T-cell (primary cell): ENCODE measurements around the gene GOLGA8H. TPM values are rescaled to one million over a fixed set of nuclear protein-coding genes. Genes with fewer than 3 reads are reported as not detected.
A peak's percentile ranks its signal among the peaks of the same experiment; 100 is the strongest.
"Not testable (repeated sequence)": the region's sequence is repeated elsewhere in the genome, so short reads cannot be mapped to it uniquely, and the experiment has no call there.

ENCODE experiments used
- ATAC-seq, 4 experiments: fragments of 200-7000 bp in 3 of 4; fragments of 150-1000 bp in 1 of 4; cut with Tn5 transposase; replicated peaks in 1 of 4; 1 replicate in 3 of 4; 2 replicates in 1 of 4; pipeline ENCODE4 v1.10.0; 2021; ENCODE audit warnings: moderate library complexity in 3 of 4, mild to moderate bottlenecking in 2 of 4, moderate number of reproducible peaks in 1 of 4
- CTCF ChIA-PET, 2 donors: fragments of 300-600 bp; sonication (Branson Sonifier 250); formaldehyde crosslinking; loops; one replicate each; lab custom pipeline; 2022; ENCODE audit warnings: antibody characterized with exemption in 2 of 2; lab: Charles Lee
- POLR2A ChIA-PET, 2 donors: fragments of 300-600 bp; sonication (Branson Sonifier 250); formaldehyde crosslinking; loops; one replicate each; lab custom pipeline; 2022; ENCODE audit warnings: antibody characterized with exemption in 2 of 2; lab: Charles Lee
- DNase-seq, 35 experiments: peaks; one replicate each; pipeline versions ENCODE4 v3.0.0 to v3.0.0-alpha.2; 2013 to 2023
- H3K27ac ChIP-seq: one replicate; pipeline ENCODE4 v1.5.1; 2013; ENCODE audit warnings: low read length
- H3K27me3 ChIP-seq, 2 experiments: replicated peaks in 1 of 2; 1 replicate in 1 of 2; 2 replicates in 1 of 2; pipeline versions ENCODE4 v1.6.1 to v1.7.0; 2013; ENCODE audit warnings: low read length in 1 of 2, mixed read lengths in 1 of 2; ENCODE audit not compliant: control insufficient read depth in 2 of 2, insufficient read depth in 2 of 2; ENCODE audit errors: extremely low read depth in 1 of 2
- H3K36me3 ChIP-seq, 2 donors: 1 replicate in 1 of 2; 2 replicates in 1 of 2; pipeline versions ENCODE4 v1.6.1 to v1.7.0; 2013; ENCODE audit warnings: low read length in 1 of 2; ENCODE audit not compliant: control insufficient read depth in 2 of 2, insufficient read depth in 1 of 2; ENCODE audit errors: extremely low read depth in 1 of 2
- H3K4me1 ChIP-seq, 2 experiments: 1 replicate in 1 of 2; 2 replicates in 1 of 2; pipeline versions ENCODE4 v1.6.1 to v1.7.0; 2013; ENCODE audit warnings: low read length in 2 of 2, mixed read lengths in 1 of 2; ENCODE audit not compliant: insufficient read depth in 2 of 2, control insufficient read depth in 1 of 2; ENCODE audit errors: extremely low read depth in 1 of 2
- H3K4me3 ChIP-seq, 2 donors: 1 replicate in 1 of 2; 2 replicates in 1 of 2; pipeline versions ENCODE4 v1.5.1 to v1.7.0; 2013; ENCODE audit warnings: mild to moderate bottlenecking in 2 of 2, low read length in 1 of 2, moderate library complexity in 1 of 2; ENCODE audit not compliant: control insufficient read depth in 1 of 2; ENCODE audit errors: extremely low read depth in 1 of 2
- H3K9me3 ChIP-seq: 2 replicates; pipeline ENCODE4 v1.7.0; 2013
- H3K27ac Mint-ChIP-seq, 2 donors: one replicate each; pipeline ENCODE4 v1.8.0; 2020 to 2021; ENCODE audit warnings: mild to moderate bottlenecking in 2 of 2, mixed read lengths in 2 of 2
- H3K27me3 Mint-ChIP-seq, 2 donors: one replicate each; pipeline ENCODE4 v1.8.0; 2021 to 2022; ENCODE audit warnings: mixed read lengths in 2 of 2
- H3K36me3 Mint-ChIP-seq: one replicate; pipeline ENCODE4 v1.8.0; 2021; ENCODE audit warnings: mixed read lengths
- H3K4me1 Mint-ChIP-seq, 3 donors: one replicate each; pipeline ENCODE4 v1.8.0; 2020 to 2022; ENCODE audit warnings: mixed read lengths in 3 of 3, mild to moderate bottlenecking in 1 of 3
- H3K4me3 Mint-ChIP-seq, 3 donors: one replicate each; pipeline ENCODE4 v1.8.0; 2020 to 2022; ENCODE audit warnings: mild to moderate bottlenecking in 3 of 3, mixed read lengths in 3 of 3, moderate library complexity in 3 of 3
- H3K9me3 Mint-ChIP-seq, 3 donors: one replicate each; pipeline ENCODE4 v1.8.0; 2020 to 2022; ENCODE audit warnings: mixed read lengths in 3 of 3
- WGBS: methylation state at CpG from one replicate; pipeline ENCODE4 v1.1.5; 2013; ENCODE audit warnings: missing lambda C conversion rate; ENCODE audit not compliant: insufficient coverage; 5-methylcytosine and 5-hydroxymethylcytosine counted together
- total RNA-seq, 35 experiments: library from RNA in 6 of 35; stranded (reverse) in 6 of 35; fragments of 120-200 nt in 1 of 35; gene quantifications; one replicate each; pipeline versions ENCODE4 v1.2.1 to v1.2.4 and lab custom pipeline; 2013 to 2026

The GOLGA8H gene
- total RNA-seq, 5 donors from 2014 or later (not counting 1 experiment from before 2014, with no cell fraction given): not detected

- H3K36me3 ChIP-seq, H3K4me3 ChIP-seq, H3K27me3 ChIP-seq, ATAC-seq, H3K9me3 ChIP-seq, H3K4me3 Mint-ChIP-seq, CTCF ChIA-PET, H3K9me3 Mint-ChIP-seq, H3K27ac Mint-ChIP-seq, H3K27me3 Mint-ChIP-seq, H3K27ac ChIP-seq, POLR2A ChIA-PET, H3K4me1 Mint-ChIP-seq, H3K36me3 Mint-ChIP-seq, H3K4me1 ChIP-seq: not testable (repeated sequence)
- WGBS: no CpG with 5 or more reads among the region's 1 CpG
- DNase-seq: peak in 2 of 35 experiments; percentile 4 to 49
Measured at GRCh38 chr15:30661154-30661553, 57.3 kb downstream of the GOLGA8H start.

Other genes with a start within 250 kb of the GOLGA8H start
- 1 to 10 TPM in 1 of 5 donors, under 1 TPM in 1, not detected in 3; 0.92 to 1.1 TPM for gene CHRFAM7A, start 210.5 kb upstream of the GOLGA8H start, total RNA-seq
- 1 to 10 TPM; 3.0 to 5.7 (median 3.8) TPM for gene GOLGA8R, start 189.8 kb upstream of the GOLGA8H start, total RNA-seq
- gene GOLGA8Q, start 52.0 kb upstream of the GOLGA8H start, total RNA-seq: 1 to 10 TPM in 1 of 5 donors, under 1 TPM in 2, not detected in 2; 0.47 to 2.1 (median 0.70) TPM